Body of pancreas (tissue), 4 donors: Measurements from ENCODE around the gene PCGF2.
"Not testable (repeated sequence)": the region's sequence is repeated elsewhere in the genome, so short reads cannot be mapped to it uniquely, and the experiment has no call there.

Source experiments
- CTCF ChIP-seq, 7 experiments: fragments of 450-650 bp in 4 of 7; fragments of 200-600 bp in 3 of 7; sonication (generic) in 3 of 7; IDR thresholded peaks; one replicate each; pipeline ENCODE4 v1.5.1; 2016 to 2019; ENCODE audit warnings: antibody characterized with exemption in 7 of 7
- POLR2A ChIP-seq, 3 donors: fragments of 450-650 bp; IDR thresholded peaks; one replicate each; pipeline ENCODE4 v1.6.1; 2016; ENCODE audit warnings: antibody characterized with exemption in 3 of 3, mild to moderate bottlenecking in 2 of 3

- TF ChIP-seq CTCF, POLR2A (IDR thresholded peaks at IDR 0.05): not testable (repeated sequence)
Measured at GRCh38 chr17:38790148-38790707, 42.1 kb upstream of the PCGF2 start.
